Activated CD4-positive, alpha-beta memory T cell treated with anti-CD3 and anti-CD28 coated beads, Interleukin-2, amount 10 ng/mL, durations not matched to agents 7 days and 5 days (primary cell): ENCODE results near the gene KIFC1. TPM values are rescaled to one million over a fixed set of nuclear protein-coding genes. Genes with fewer than 3 reads are reported as not detected.
A peak's percentile ranks its signal among the peaks of the same experiment; 100 is the strongest.

Experiments used
- CTCF ChIA-PET: fragments of 350-600 bp; sonication (Branson Sonifier 250); formaldehyde crosslinking; loops from one replicate; lab custom pipeline; 2021; ENCODE audit warnings: antibody characterized with exemption, inconsistent platforms; lab: Charles Lee
- POLR2A ChIA-PET: fragments of 350-600 bp; sonication (Branson Sonifier 250); formaldehyde crosslinking; loops from one replicate; lab custom pipeline; 2021; ENCODE audit warnings: antibody characterized with exemption; lab: Charles Lee
- DNase-seq: peaks from one replicate; pipeline ENCODE4 v3.0.0-alpha.2; 2020
- H3K27ac Mint-ChIP-seq: one replicate; pipeline ENCODE4 v1.8.0; 2021; ENCODE audit warnings: mild to moderate bottlenecking, mixed read lengths
- H3K27me3 Mint-ChIP-seq: one replicate; pipeline ENCODE4 v1.8.0; 2021; ENCODE audit warnings: mixed read lengths
- H3K36me3 Mint-ChIP-seq: one replicate; pipeline ENCODE4 v1.8.0; 2021; ENCODE audit warnings: low read depth, mixed read lengths
- H3K4me1 Mint-ChIP-seq: one replicate; pipeline ENCODE4 v1.8.0; 2021; ENCODE audit warnings: mixed read lengths
- H3K4me3 Mint-ChIP-seq: one replicate; pipeline ENCODE4 v1.8.0; 2021; ENCODE audit warnings: mild to moderate bottlenecking, mixed read lengths
- H3K9me3 Mint-ChIP-seq: one replicate; pipeline ENCODE4 v1.8.0; 2021; ENCODE audit warnings: mixed read lengths
- total RNA-seq, 2 experiments: library from RNA; stranded (reverse); gene quantifications; one replicate each; pipeline ENCODE4 v1.2.3, GENCODE V29; 2021

KIFC1 gene
- total RNA-seq, 2 experiments from 2014 or later, result 125 to 127 TPM

- Mint-ChIP-seq H3K27me3 (no peaks in the 10 kb centered on the region), H3K4me3 (no peak overlapping the region), H3K9me3 (no peaks in the 10 kb centered on the region), H3K4me1 (no peaks in the 10 kb centered on the region), H3K27ac (no peak overlapping the region), H3K36me3 (peaks cover 57% of the 10 kb centered on the region)
- CTCF ChIA-PET, result interaction anchor here (0.6 kb wide), 1 partner anchor 158 kb away, joined by 4 read pairs; no protein-coding TSS in a partner anchor
- no peak for DNase-seq
- POLR2A ChIA-PET, result interaction anchor here (2.8 to 3.2 kb wide), 2 partner anchors 11 to 13 kb away, joined by 11 to 13 read pairs; partner anchors contain the start of gene ZBTB9
Observed at GRCh38 chr6:33441457-33441856, 49.8 kb downstream of the KIFC1 start.

GRCh38 chr6:33442283-33442682 lies 50.7 kb downstream of the KIFC1 start:
- ChIA-PET CTCF (no interaction called here), POLR2A (interaction anchor here (3.2 kb wide), 1 partner anchor 12 kb away, joined by 13 read pairs; no protein-coding TSS in a partner anchor)
- Mint-ChIP-seq H3K27ac (no peak overlapping the region), H3K4me3 (no peak overlapping the region), H3K4me1 (no peaks in the 10 kb centered on the region), H3K9me3 (no peaks in the 10 kb centered on the region), H3K27me3 (no peaks in the 10 kb centered on the region), H3K36me3 (peaks cover 55% of the 10 kb centered on the region)
- no peak for DNase-seq

- ChIA-PET POLR2A (no interaction called here), CTCF (no interaction called here)
- Mint-ChIP-seq H3K36me3 (peaks cover 58% of the 10 kb centered on the region), H3K27ac (no peak overlapping the region), H3K27me3 (no peaks in the 10 kb centered on the region), H3K9me3 (no peaks in the 10 kb centered on the region), H3K4me1 (peaks cover 1% of the 10 kb centered on the region), H3K4me3 (no peak overlapping the region)
- no peak for DNase-seq
Observed at GRCh38 chr6:33443025-33443424, 51.4 kb downstream of the KIFC1 start.

GRCh38 chr6:33443619-33444504 lies 52.2 kb downstream of the KIFC1 start:
- H3K36me3 Mint-ChIP-seq, result peaks cover 58% of the 10 kb centered on the region
- H3K27me3 Mint-ChIP-seq, result no peaks in the 10 kb centered on the region
- peaks cover 1% of the 10 kb centered on the region for H3K4me1 Mint-ChIP-seq
- no peaks in the 10 kb centered on the region for H3K9me3 Mint-ChIP-seq
- no peak overlapping the region for H3K27ac Mint-ChIP-seq
- ChIA-PET POLR2A (no interaction called here), CTCF (interaction anchor here (2.0 kb wide), 1 partner anchor 10 kb away, joined by 8 read pairs; the partner anchor contains the start of gene ZBTB9)
- no peak for DNase-seq
- H3K4me3 Mint-ChIP-seq, result no peak overlapping the region

GRCh38 chr6:33445119-33445603 lies 53.5 kb downstream of the KIFC1 start:
- ChIA-PET POLR2A (no interaction called here), CTCF (interaction anchor here (2.0 kb wide), 1 partner anchor 9 kb away, joined by 8 read pairs; the partner anchor contains the start of gene ZBTB9)
- no peak for DNase-seq
- Mint-ChIP-seq H3K9me3 (no peaks in the 10 kb centered on the region), H3K27me3 (no peaks in the 10 kb centered on the region), H3K4me3 (no peak overlapping the region), H3K36me3 (peaks cover 52% of the 10 kb centered on the region), H3K4me1 (peaks cover 1% of the 10 kb centered on the region), H3K27ac (no peak overlapping the region)

- POLR2A ChIA-PET, result interaction anchor here (0.6 to 1.1 kb wide), 2 partner anchors 8 to 15 kb away, joined by 3 read pairs; partner anchors contain the start of gene ZBTB9
- Mint-ChIP-seq H3K27me3 (no peaks in the 10 kb centered on the region), H3K27ac (no peak overlapping the region), H3K9me3 (no peaks in the 10 kb centered on the region), H3K36me3 (peaks cover 42% of the 10 kb centered on the region), H3K4me3 (no peak overlapping the region), H3K4me1 (peaks cover 1% of the 10 kb centered on the region)
- no peak for DNase-seq
- CTCF ChIA-PET, result interaction anchor here (1.1 to 2.0 kb wide), 2 partner anchors 8 to 15 kb away, joined by 3 to 8 read pairs; partner anchors contain the start of gene ZBTB9
Observed at GRCh38 chr6:33446356-33446755, 54.7 kb downstream of the KIFC1 start.

GRCh38 chr6:33450434-33450833 lies 58.8 kb downstream of the KIFC1 start:
- H3K27ac Mint-ChIP-seq, result no peak overlapping the region
- no peak for DNase-seq
- no peak overlapping the region for H3K4me3 Mint-ChIP-seq
- ChIA-PET CTCF (no interaction called here), POLR2A (interaction anchor here (1.0 kb wide), 1 partner anchor 20 kb away, joined by 4 read pairs; no protein-coding TSS in a partner anchor)
- H3K4me1 Mint-ChIP-seq, result peaks cover 25% of the 10 kb centered on the region
- H3K27me3 Mint-ChIP-seq, result no peaks in the 10 kb centered on the region
- no peaks in the 10 kb centered on the region for H3K9me3 Mint-ChIP-seq
- peaks cover 29% of the 10 kb centered on the region for H3K36me3 Mint-ChIP-seq

- peaks cover 26% of the 10 kb centered on the region for H3K4me1 Mint-ChIP-seq
- POLR2A ChIA-PET, result no interaction called here
- CTCF ChIA-PET, result no interaction called here
- H3K27ac Mint-ChIP-seq, result no peak overlapping the region
- H3K36me3 Mint-ChIP-seq, result peaks cover 28% of the 10 kb centered on the region
- no peaks in the 10 kb centered on the region for H3K27me3 Mint-ChIP-seq
- no peak for DNase-seq
- H3K4me3 Mint-ChIP-seq, result no peak overlapping the region
- no peaks in the 10 kb centered on the region for H3K9me3 Mint-ChIP-seq
Observed at GRCh38 chr6:33451606-33452005, 60.0 kb downstream of the KIFC1 start.

GRCh38 chr6:33452496-33452895 lies 60.9 kb downstream of the KIFC1 start:
- Mint-ChIP-seq H3K27me3 (no peaks in the 10 kb centered on the region), H3K36me3 (peaks cover 27% of the 10 kb centered on the region), H3K27ac (no peak overlapping the region), H3K4me1 (peaks cover 26% of the 10 kb centered on the region), H3K9me3 (no peaks in the 10 kb centered on the region), H3K4me3 (no peak overlapping the region)
- POLR2A ChIA-PET, result no interaction called here
- CTCF ChIA-PET, result interaction anchor here (0.6 kb wide), 1 partner anchor 95 kb away, joined by 3 read pairs; no protein-coding TSS in a partner anchor
- DNase-seq, result no peak

GRCh38 chr6:33453393-33454008 lies 61.9 kb downstream of the KIFC1 start:
- no peaks in the 10 kb centered on the region for H3K27me3 Mint-ChIP-seq

GRCh38 chr6:33454009-33454946 lies 62.7 kb downstream of the KIFC1 start, which contains the start of gene ZBTB9:
TSS of gene ZBTB9 (plus strand) at chr6:33454576. CDS start at chr6:33455101, 525 bp downstream.
- Mint-ChIP-seq H3K27ac (peak within 1 kb of the TSS; percentile 79), H3K27me3 (no peaks in the 10 kb centered on the region), H3K36me3 (peaks cover 12% of the 10 kb centered on the region), H3K4me3 (peak within 1 kb of the TSS; percentile 83), H3K9me3 (no peaks in the 10 kb centered on the region), H3K4me1 (peaks cover 25% of the 10 kb centered on the region)
- ChIA-PET CTCF (interaction anchor here (0.5 to 4.3 kb wide), 13 partner anchors 9 to 174 kb away, joined by 3 to 23 read pairs (median 4); partner anchors contain the start of genes BAK1, CUTA and KIFC1), POLR2A (interaction anchor here (0.6 to 2.9 kb wide), 21 partner anchors 8 to 257 kb away, joined by 3 to 19 read pairs (median 5); partner anchors contain the start of genes B3GALT4, BAK1, ITPR3 and RPS18)
- peak; percentile 96 for DNase-seq

More at GRCh38 chr6:33453393-33454008, 61.9 kb downstream of the KIFC1 start:
- Mint-ChIP-seq H3K9me3 (no peaks in the 10 kb centered on the region), H3K4me1 (peaks cover 25% of the 10 kb centered on the region), H3K27ac (peak overlapping the region; percentile 79), H3K36me3 (peaks cover 17% of the 10 kb centered on the region), H3K4me3 (peak overlapping the region; percentile 83)
- POLR2A ChIA-PET, result interaction anchor here (0.6 to 2.9 kb wide), 16 partner anchors 7 to 258 kb away, joined by 3 to 19 read pairs (median 6); partner anchors contain the start of genes B3GALT4, BAK1, ITPR3 and RPS18
- CTCF ChIA-PET, result interaction anchor here (0.5 to 4.3 kb wide), 7 partner anchors 8 to 173 kb away, joined by 3 to 23 read pairs (median 6); partner anchors contain the start of genes BAK1 and CUTA
- DNase-seq, result no peak
